Activated CD8-positive, alpha-beta memory T cell treated with anti-CD3 and anti-CD28 coated beads, Interleukin-2, amount 50 U/mL, for 4 hours (primary cell): Measurements from ENCODE around the gene PYDC2.

Experiments used
- DNase-seq: peaks from one replicate; pipeline ENCODE4 v3.0.0-alpha.2; 2020

The PYDC2 gene

DNA sequence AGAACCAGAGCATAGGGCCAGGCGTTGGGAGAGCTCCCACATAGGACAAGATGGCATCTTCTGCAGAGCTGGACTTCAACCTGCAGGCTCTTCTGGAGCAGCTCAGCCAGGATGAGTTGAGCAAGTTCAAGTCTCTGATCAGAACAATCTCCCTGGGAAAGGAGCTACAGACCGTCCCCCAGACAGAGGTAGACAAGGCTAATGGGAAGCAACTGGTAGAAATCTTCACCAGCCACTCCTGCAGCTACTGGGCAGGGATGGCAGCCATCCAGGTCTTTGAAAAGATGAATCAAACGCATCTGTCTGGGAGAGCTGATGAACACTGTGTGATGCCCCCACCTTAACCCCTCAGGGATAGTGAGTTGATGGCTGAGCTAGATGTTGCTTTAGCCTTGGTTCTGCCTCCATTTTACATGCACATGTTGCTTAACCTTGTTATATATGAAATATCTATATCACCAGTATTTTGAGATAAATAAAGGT lies at the start of gene PYDC2:
PYDC2 (plus strand) TSS at position 51 of the 483 bp plus-strand sequence; CDS start at position 51, 0 bp downstream.
- DNase-seq, result no peak

DNA sequence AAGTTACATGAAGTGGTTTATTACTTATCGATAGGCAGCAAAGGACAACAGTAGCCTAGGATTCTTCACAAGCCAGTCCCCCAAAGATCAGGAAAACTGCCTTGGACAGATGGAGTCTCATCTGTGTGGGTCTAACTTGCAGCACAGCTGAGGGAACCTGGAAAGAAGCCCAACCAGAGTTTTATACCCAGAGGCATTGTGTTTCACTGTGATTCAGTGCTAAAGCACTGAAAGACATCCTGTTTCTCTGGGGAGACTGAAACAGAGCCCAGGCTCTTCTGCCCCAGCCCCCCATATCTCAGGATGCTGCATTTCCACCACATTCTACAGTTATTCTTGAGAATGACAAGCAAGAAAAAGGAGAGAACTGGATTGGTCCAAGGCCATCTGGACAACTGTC lies 48.2 kb upstream of the PYDC2 start:
- DNase-seq, result no peak

DNA sequence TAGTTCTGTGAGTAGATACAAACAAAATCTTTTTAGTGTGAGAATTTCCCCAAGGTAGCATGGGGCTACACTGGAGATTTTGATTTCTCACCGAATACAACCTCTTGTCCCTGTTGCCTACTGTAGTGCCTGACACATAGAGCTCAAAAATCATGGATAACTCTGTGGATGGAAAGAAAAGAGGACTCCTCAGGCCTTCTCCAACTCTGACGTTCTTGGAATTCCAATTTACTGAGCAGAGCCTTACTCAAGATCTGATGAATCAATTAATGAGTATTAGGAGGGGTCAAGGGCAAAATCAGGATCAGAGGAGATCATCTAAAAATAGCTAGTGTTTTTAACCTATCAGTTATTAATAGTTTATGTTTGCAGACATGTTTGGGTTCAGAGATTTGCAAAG lies 46.7 kb upstream of the PYDC2 start:
- no peak for DNase-seq

DNA sequence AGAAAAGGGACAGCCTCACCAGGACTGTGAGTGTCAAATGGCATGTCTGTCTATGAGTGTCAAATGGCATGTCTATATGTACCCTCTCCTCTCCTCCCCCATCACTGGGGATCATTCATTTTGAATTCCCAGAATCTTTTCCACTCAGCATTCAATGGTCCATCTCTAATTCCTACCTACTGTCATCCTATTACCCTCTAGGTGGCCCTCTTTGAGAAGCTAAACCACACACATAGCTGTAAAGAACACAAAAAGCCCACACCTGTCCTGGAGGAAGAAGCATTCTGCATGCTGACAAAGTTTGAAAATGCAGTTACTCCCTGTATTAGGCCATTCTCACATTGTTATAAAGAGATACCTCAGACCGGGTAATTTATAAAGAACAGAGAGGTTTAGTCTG lies 46.2 kb upstream of the PYDC2 start:
- no peak for DNase-seq

DNA sequence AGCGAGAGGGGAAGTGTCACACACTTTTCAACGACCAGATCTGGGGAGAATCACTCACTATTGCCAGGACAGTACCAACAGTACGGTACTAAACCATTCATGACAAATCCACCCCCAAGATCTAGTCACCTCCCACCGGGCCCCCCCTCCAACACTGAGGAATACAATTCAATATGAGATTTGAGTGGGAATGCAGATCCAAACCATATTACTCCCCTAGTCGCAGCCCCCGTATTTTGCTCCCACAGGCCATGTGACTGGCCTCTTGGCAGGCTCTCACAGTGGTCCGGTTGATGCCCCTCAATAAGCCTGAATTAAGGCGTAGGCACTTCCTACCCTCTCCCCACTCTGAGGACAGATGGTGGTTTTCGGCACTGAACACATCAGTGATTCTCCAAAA lies 45.4 kb upstream of the PYDC2 start:
- no peak for DNase-seq

DNA sequence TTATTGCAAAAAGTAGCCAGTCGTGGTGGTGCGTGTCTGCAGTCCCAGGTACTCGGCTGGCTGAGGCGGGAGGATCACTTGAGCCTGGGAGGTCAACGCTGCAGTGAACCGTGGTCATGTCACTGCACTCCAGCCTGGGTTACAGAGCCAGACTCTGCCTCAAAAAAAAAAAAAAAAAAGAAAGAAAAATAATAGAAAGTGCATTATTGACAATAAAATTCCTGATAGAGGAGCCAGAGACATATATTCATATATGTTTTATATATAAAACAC lies 43.6 kb upstream of the PYDC2 start:
- DNase-seq, result no peak

DNA sequence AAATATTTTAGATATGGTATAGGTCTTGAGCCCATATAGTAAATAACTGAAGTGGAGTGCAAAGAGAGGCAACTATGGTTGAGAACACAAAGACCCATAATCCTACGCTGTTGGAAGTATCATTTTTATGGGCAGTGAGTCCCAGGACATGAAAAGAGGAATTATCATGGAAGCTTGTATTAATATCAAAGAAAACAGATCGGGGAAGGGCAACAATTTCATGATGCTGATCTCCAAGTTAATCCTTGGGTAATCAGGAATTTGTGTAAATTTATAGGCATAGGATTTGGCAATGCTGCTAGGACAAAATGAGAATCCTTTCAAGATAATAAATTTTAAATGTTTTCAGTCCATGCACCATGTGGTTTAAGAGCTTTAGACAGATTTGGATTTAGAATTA lies 40.2 kb upstream of the PYDC2 start:
- DNase-seq, result no peak

DNA sequence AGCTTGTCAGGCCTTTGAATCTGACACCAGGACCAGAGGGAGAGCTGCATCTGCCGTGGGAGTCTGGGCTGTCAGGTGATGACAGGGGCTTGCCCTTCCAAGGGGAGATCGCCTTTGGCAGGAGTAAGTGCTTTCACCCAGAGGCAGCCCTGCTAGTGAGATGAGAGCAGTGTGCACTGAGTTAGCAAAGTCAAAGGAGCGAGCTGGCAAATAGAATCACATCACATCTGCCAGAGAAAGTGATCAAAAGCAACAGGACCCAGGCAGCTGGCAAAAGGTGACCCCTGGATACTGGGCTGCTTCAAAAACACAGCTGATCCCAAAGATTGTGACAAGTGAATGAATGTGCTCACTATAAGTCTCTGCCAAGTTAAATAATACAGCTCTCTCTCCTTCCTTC lies 36.1 kb upstream of the PYDC2 start:
- DNase-seq, result no peak

DNA sequence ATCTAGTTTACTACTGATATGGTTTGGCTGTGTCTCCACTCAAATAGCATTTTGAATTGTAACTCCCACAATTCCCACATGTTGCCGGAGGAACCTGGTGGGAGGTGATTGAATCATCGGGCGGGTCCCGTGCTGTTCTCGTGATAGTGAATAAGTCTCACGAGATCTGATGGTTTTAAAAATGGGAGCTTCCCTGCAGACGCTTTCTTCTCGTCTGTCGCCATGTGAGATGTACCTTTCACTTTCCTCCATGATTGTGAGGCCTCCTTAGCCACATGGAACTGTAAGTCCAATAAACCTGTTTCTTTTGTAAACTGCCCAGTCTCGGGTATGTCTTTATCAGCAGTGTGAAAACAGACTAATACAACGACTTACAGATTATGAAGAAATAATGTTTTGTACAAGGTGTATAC lies 35.6 kb upstream of the PYDC2 start:
- DNase-seq, result no peak

DNA sequence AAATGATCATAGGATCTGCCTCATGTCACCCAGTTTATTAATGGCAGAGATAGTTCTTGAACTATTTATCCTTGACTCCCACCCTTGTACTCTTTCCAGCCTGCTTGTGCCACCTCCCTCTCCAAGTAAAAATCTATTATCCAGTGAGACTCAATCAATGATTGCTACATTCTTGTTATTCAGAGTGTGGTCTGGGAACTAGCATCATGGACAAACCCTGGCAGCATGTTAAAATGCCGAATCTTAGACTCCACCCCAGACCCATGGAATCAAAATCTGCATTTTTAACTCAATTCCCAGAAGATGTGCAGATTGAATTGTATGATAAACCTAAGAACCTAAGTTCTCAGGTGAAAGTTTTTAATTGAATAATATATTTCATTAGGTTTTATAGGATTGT lies 34.7 kb upstream of the PYDC2 start:
- no peak for DNase-seq

DNA sequence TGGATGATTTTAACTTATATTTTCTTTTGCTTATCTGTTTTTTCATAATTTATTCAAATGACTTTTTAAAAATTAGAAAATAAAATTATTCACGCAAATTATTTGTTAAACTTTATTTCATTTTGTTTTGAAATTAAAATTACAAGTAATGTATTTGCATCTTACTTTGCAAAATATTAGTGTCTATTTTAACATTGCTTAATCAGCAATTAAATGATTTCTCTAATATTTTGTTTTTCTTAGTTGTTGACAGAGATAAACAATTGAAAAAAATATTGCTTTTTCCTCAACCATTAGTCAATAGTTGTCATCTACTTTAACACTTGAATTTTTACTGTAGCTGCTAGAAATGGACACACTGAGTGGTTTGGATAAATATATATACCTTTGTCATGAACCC lies 32.8 kb upstream of the PYDC2 start:
- DNase-seq, result no peak

DNA sequence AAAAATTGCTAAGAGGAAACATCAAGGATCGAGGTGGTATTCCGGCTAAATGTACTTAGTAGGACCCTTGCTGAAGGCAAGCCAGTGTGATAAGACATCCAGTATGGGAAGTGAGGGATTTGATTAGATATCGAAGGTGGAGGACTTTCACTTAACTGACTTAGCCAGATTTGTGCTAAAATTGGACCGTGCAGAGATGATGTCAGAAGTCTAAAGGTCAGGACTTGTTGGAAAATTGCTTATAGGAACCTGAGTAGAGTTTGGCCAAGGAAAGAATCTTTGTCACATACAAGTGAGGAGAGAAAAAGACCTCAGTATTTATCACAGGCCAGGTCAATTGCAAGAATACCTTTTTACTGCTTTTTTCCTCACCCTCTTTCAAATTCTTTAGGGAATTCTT lies 30.9 kb upstream of the PYDC2 start:
- DNase-seq, result no peak

DNA sequence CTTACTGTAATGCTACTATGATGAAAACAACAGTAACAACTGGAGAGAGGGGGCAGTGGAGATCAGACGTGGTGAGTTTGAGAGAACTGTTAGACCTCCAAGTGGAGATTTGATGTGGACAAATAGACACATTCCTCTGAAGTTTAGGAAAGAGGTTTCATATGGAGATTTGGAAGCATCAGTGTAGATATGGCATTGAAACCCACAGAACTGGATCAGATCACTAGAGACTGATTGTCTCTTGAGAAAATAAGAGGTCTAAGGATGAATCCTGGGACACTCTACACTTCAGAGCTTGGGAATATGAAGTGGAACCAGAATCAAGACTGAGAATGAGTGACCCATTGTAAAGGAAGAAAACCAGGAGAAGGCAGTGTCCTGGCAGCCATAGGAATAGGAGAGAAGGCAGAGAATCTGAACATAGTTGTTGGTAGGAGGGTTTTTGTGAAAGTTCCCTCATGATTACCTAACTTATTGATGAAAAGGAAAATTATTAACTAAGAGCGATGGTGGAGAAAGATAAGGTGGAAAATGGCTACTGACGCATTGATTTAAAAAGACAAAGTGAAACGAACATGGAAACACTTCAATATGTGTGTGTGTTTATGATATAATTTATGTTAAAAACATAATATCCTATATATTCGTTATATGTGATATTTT lies 29.7 kb upstream of the PYDC2 start:
- DNase-seq, result no peak

DNA sequence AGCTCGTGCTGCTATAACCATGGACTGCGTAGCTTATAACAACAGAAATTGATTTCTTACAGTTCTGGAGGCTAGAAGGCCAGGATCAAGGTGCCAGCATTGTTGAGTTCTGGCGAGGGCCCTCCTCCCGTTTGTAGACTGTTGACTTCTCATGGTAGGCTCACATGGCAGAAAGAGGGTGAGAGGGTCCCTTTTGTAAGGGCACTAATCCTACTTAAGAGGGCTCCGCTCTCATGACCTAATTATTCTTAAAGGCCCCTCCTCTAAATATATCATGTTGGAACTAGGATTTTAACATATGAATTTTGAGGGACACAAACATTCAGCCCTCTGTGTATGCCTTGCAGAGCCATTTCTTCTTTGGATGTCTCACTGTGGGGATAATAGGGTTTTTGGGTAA lies 28.8 kb upstream of the PYDC2 start:
- no peak for DNase-seq

DNA sequence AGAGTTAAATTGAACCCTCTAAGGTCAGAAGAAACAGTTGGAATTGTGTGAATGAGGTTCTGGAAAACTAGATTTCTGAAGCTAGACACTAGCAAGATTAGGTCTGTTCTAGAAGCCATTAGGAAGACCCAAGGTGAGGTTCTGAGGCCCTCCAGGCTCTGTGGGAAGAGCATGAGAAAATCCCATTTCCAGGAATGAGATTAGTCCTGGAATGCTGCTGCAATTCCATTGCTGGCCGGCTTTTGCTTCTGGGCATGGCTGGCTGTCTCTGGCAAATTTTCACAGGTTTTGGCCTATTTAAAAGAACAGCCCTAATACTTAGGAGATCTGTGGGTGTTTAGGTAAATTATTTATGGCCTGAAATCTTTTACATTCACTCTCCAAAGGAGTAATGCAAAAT lies 26.9 kb upstream of the PYDC2 start:
- DNase-seq, result no peak

DNA sequence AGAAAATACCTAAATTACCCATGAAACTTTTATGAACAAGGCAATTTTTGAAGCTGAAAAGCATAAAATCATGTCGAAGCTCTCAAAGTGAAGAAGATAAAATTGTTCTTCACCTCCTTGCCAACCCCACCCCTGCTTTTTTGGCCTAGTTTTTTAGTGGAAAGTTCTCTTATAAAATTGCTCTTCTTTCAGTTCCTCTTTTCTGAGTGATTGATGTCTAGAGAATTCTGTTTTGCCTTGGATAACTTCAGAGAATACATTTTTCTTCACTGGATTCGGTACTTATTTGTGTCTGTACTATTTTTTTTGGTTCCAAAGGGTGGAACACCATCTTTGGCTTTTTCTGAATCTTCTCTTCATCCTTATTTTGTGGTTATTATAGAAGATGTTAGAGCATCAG lies 25.0 kb upstream of the PYDC2 start:
- no peak for DNase-seq

DNA sequence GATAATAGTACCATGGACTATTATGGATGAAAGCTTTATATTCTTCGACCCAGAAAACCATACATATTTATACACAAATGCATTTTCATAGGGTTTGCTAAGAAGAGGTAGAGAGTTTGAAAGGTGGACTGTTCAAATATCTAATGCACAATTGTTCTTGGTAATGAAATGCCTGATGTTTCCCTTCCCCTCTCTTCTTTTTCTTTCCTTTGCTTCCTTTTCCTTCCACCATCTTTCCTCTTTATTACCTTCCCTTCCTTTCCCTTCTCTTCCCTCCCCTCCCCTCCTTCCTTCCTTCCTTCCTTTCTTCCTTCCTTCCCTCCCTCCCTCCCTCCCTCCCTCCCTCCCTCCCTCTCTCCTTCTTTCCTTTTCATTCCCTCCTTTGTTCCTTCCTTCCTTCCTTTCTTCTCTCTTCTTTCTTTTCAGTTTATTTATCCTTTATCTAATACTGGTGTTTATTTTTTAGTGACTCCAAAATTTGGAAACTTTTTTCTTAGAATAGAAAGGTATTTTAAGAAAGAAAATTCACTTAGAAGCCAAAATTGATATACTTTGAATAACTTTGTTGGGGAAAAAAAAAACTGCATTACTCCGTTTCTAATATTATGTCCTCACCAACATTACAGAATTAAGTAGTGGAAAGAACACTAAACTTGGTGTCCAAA lies 22.7 kb upstream of the PYDC2 start:
- no peak for DNase-seq

DNA sequence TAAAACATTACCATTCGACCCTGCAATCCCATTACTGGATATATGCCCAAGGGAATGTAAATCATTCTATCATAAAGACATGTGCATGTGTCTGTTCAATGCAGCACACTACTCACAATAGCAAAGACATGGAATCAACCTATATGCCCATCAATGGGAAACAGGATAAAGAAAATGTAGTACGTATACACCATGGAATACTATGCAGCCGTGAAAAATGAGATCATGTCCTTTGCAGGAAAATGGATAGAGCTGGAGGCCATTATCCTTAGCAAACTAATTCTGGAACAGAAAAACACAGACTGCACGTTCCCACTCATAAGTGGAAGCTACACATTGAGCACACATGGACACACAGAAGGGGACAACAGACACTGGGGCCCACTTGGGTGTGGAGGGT lies 20.4 kb upstream of the PYDC2 start:
- DNase-seq, result no peak

DNA sequence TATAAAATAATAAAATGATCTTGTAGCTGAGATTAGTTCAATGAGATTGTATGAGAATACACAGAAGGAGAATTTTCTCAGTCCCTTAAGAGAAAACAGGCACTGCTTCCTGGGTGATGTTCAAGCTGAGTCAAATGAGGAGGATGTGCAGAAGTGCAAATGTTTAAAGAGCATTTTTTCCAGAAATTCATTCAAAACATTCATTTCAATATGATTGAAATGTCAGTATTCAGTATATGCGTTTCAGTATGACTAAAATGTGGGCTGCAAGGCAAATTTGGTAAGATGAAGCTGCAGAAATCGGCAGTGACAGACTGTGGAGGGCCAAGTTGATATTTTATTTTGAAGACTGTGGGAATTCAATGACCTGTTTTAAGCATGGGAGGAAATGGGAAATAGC lies 19.3 kb upstream of the PYDC2 start:
- DNase-seq, result no peak

DNA sequence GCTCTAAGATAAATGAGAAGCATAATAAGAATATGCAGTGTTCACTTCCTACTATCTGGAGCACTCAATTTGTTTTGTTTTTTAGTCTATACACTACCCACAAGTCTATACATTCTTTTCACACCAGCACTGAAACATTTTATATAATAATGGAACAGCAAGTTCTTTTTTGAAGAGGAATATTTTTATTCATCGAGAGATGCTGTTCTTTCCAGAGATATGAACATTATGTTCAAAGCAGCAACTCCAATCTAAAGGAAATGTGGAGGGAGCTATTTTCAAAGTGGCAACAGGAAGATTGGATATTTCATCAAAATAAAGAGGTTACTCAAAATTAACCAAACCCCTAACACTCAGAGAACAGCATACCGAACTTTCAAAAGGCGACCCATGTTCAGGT lies 16.4 kb upstream of the PYDC2 start:
- no peak for DNase-seq

DNA sequence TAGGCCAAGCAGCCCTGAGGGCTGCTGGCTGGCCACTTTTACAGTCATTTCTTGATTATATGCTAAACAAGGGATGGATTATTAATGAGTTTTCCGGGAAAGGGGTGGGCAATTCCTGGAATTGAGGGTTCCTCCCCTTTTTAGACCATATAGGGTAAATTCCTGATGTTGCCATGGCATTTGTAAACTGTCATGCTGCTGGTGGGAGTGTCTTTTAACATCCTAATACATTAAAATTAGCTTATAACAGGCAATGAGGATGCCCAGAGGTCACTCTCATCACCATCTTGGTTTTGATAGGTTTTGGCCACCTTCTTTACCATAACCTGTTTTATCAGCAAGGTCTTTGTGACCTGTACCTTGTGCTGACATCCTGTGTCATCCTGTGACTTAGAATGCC lies 11.7 kb upstream of the PYDC2 start:
- no peak for DNase-seq

DNA sequence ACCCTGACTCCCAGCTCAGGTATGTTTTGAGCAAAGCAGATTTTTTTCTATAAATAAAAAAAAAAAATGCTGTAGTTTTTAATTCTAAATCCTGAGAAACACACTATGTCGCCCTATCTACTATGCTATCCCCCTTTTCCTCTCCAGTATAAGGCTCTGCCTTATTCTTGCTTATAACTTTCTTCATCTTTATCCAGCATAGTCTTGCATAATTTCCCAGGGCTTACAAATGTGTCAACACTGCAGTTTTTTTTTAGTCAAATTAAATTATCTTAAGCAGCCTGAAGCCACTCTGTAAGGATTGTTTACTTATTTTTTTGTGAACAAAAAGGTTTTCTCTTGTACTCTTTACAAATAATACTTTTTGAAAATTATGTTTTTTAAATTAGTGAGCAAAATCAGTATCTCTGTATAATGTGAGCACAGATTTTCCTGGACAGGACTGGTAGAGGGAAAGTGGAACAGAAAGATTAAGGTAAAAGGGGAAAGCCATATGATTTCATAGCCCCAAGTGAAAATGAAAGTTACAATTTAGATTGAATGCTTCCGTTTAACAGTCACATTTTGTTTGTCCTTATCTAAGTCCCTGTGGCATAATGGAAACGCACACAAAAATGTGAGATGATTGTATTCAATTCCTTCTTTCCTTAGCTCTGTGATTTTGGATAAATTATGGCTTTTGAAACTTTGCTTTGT lies 5.6 kb upstream of the PYDC2 start:
- DNase-seq, result no peak

DNA sequence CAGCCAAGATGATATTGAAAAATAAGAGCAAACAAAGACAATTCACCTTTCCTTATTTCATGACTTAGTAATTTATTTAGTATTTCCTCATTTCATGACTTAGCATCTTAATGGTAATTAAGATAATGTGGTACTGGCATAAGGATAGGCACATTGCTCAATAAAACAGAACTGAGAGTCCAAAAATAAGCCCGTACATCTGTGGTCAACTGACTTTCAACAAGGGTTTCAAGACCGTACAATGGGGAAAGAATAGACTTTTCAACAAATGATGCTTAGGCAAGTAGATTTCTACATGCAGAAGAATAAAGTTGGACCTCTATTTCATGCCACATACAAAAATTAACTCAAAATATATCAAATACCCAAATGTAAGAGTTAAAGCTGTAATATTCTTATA lies 603 bp upstream of the PYDC2 start:
- no peak for DNase-seq

DNA sequence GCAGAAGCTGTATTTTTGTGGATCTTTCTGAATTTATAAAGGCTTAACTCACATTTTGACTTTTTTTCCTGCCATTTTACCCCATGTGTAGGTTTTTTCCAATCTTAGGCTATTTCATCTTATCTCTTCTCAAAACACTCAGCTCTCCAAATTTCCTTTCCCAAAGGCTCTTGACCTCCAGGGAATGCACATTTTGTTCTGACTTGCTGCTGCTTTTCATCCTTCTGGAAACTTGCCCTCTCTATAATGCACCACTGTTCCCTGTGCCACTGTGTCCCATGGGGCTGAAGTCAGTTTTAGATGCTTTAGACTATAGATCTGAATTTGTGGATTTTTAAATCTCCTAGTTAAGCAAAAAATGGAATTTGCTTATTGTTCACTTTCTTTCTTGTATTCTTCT lies 9.1 kb downstream of the PYDC2 start:
- DNase-seq, result no peak

DNA sequence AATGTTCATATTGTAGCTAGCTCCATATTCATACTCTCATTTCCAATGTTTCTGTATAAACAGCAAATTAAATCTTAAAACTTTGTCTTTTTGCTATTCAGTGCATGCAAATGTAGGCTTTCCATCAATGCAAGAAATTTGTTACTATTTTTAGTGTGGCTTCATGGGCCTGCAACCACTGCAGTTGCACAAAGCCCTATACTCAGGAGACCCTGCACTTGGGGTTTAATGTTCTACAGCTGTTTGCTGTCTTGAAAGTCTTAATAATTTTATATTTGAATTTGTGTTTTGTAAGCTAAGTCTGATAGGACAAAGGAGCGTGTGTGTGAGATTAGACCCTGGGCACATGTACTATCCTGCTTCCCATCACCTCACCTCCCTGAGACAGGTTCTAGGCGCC lies 9.6 kb downstream of the PYDC2 start:
- DNase-seq, result no peak
